HEK293 (cell line): ENCODE results near the gene HOXB7.

ENCODE experiments used
- ATF2 ChIP-seq: fragments of 450-650 bp; formaldehyde crosslinking; IDR thresholded peaks from 2 replicates; pipeline ENCODE4 v1.5.1; 2016; ENCODE audit warnings: missing biosample characterization, missing genetic modification characterization, low read depth
- PRDM4 ChIP-seq: fragments of 450-650 bp; formaldehyde crosslinking; IDR thresholded peaks from 2 replicates; pipeline ENCODE4 v1.5.1; 2017; ENCODE audit warnings: missing biosample characterization, missing genetic modification characterization
- REPIN1 ChIP-seq: fragments of 450-650 bp; formaldehyde crosslinking; IDR thresholded peaks from 2 replicates; pipeline ENCODE4 v1.5.1; 2017; ENCODE audit warnings: missing biosample characterization, missing genetic modification characterization, low read depth
- YY1 ChIP-seq: fragments of 450-650 bp; formaldehyde crosslinking; IDR thresholded peaks from 2 replicates; pipeline ENCODE4 v1.5.1; 2018; ENCODE audit warnings: missing biosample characterization, missing genetic modification characterization
- ZBTB26 ChIP-seq: fragments of 450-650 bp; formaldehyde crosslinking; optimal IDR thresholded peaks from 2 replicates; pipeline ENCODE3; 2016; ENCODE audit warnings: missing biosample characterization, mild to moderate bottlenecking, missing genetic modification characterization
- ZNF155 ChIP-seq: fragments of 450-650 bp; formaldehyde crosslinking; IDR thresholded peaks from 2 replicates; pipeline ENCODE4 v1.5.1; 2016; ENCODE audit warnings: missing biosample characterization, missing genetic modification characterization
- ZNF350 ChIP-seq: fragments of 450-650 bp; formaldehyde crosslinking; IDR thresholded peaks from 2 replicates; pipeline ENCODE4 v1.5.0; 2017; ENCODE audit warnings: missing biosample characterization, mild to moderate bottlenecking, missing genetic modification characterization
- ZNF776 ChIP-seq: fragments of 450-650 bp; formaldehyde crosslinking; IDR thresholded peaks from 2 replicates; pipeline ENCODE4 v1.5.0; 2017; ENCODE audit warnings: missing biosample characterization, missing genetic modification characterization, borderline replicate concordance
- ZNF830 ChIP-seq: fragments of 450-650 bp; IDR thresholded peaks from 2 replicates; pipeline ENCODE4 v1.5.0; 2018; ENCODE audit warnings: missing biosample characterization, missing genetic modification characterization, low read depth, mild to moderate bottlenecking, moderate library complexity
- TF ChIP-seq, protein P1 (sequence below): fragments of 450-650 bp; formaldehyde crosslinking; IDR thresholded peaks from 2 replicates; pipeline ENCODE4 v1.5.1; 2016; ENCODE audit warnings: missing biosample characterization, missing genetic modification characterization
- TF ChIP-seq, protein P2 (sequence below): fragments of 450-650 bp; IDR thresholded peaks from 2 replicates; pipeline ENCODE4 v1.5.1; 2018; ENCODE audit warnings: missing biosample characterization, missing genetic modification characterization
- TF ChIP-seq, protein P3 (sequence below): fragments of 450-650 bp; formaldehyde crosslinking; IDR thresholded peaks from 2 replicates; pipeline ENCODE4 v1.5.1; 2016; ENCODE audit warnings: missing biosample characterization, missing genetic modification characterization, borderline replicate concordance
- TF ChIP-seq, protein P4 (sequence below): fragments of 450-650 bp; formaldehyde crosslinking; IDR thresholded peaks from 2 replicates; pipeline ENCODE4 v1.5.1; 2016; ENCODE audit warnings: missing biosample characterization, missing genetic modification characterization

DNA sequence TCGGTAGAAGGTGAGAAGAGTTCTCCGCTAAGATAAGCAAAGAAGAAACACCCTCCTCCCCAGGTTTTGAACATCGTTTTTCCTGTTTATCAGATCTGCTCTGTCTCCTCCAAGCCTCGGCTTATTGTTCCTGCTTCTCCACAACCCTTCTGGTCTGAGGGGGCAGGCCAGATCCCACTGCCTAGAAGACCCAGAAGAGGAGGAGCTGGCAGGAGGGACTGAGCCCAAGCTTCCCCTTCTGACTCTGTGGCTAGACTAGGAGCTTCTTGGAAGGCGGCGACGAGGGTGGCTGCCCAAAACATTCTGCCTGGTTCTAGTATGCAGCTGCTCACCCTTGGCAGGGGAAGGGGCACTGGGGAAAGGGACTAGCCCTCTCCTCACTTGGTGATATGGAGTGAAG is 12.1 kb downstream of the HOXB7 start:
- no peak for TF ChIP-seq PRDM4 (tag by site-specific recombination)
- TF ChIP-seq, protein P1, sequence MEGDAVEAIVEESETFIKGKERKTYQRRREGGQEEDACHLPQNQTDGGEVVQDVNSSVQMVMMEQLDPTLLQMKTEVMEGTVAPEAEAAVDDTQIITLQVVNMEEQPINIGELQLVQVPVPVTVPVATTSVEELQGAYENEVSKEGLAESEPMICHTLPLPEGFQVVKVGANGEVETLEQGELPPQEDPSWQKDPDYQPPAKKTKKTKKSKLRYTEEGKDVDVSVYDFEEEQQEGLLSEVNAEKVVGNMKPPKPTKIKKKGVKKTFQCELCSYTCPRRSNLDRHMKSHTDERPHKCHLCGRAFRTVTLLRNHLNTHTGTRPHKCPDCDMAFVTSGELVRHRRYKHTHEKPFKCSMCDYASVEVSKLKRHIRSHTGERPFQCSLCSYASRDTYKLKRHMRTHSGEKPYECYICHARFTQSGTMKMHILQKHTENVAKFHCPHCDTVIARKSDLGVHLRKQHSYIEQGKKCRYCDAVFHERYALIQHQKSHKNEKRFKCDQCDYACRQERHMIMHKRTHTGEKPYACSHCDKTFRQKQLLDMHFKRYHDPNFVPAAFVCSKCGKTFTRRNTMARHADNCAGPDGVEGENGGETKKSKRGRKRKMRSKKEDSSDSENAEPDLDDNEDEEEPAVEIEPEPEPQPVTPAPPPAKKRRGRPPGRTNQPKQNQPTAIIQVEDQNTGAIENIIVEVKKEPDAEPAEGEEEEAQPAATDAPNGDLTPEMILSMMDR (tag by site-specific recombination) = no peak
- TF ChIP-seq, protein P2, sequence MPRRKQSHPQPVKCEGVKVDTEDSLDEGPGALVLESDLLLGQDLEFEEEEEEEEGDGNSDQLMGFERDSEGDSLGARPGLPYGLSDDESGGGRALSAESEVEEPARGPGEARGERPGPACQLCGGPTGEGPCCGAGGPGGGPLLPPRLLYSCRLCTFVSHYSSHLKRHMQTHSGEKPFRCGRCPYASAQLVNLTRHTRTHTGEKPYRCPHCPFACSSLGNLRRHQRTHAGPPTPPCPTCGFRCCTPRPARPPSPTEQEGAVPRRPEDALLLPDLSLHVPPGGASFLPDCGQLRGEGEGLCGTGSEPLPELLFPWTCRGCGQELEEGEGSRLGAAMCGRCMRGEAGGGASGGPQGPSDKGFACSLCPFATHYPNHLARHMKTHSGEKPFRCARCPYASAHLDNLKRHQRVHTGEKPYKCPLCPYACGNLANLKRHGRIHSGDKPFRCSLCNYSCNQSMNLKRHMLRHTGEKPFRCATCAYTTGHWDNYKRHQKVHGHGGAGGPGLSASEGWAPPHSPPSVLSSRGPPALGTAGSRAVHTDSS (tag by site-specific recombination) = no peak
- no peak for TF ChIP-seq YY1
- TF ChIP-seq REPIN1 (tag by site-specific recombination) = no peak
- TF ChIP-seq, protein P3, sequence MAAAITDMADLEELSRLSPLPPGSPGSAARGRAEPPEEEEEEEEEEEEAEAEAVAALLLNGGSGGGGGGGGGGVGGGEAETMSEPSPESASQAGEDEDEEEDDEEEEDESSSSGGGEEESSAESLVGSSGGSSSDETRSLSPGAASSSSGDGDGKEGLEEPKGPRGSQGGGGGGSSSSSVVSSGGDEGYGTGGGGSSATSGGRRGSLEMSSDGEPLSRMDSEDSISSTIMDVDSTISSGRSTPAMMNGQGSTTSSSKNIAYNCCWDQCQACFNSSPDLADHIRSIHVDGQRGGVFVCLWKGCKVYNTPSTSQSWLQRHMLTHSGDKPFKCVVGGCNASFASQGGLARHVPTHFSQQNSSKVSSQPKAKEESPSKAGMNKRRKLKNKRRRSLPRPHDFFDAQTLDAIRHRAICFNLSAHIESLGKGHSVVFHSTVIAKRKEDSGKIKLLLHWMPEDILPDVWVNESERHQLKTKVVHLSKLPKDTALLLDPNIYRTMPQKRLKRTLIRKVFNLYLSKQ (tag by site-specific recombination) = no peak
- no peak for TF ChIP-seq ZBTB26 (tag by site-specific recombination)
- no peak for TF ChIP-seq ZNF776
- no peak for TF ChIP-seq ZNF830
- no peak for TF ChIP-seq ATF2 (tag by site-specific recombination)
- no peak for TF ChIP-seq ZNF350
- TF ChIP-seq, protein P4, sequence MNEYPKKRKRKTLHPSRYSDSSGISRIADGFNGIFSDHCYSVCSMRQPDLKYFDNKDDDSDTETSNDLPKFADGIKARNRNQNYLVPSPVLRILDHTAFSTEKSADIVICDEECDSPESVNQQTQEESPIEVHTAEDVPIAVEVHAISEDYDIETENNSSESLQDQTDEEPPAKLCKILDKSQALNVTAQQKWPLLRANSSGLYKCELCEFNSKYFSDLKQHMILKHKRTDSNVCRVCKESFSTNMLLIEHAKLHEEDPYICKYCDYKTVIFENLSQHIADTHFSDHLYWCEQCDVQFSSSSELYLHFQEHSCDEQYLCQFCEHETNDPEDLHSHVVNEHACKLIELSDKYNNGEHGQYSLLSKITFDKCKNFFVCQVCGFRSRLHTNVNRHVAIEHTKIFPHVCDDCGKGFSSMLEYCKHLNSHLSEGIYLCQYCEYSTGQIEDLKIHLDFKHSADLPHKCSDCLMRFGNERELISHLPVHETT = no peak
- TF ChIP-seq ZNF155 (tag by site-specific recombination) = no peak
